ENCODE measurements around the gene VEZT. TPM values are rescaled to one million over a fixed set of nuclear protein-coding genes. Genes with fewer than 3 reads are reported as not detected.

The VEZT gene
- total RNA-seq, 1 experiment from 2014 or later = 46.4 TPM

DNA sequence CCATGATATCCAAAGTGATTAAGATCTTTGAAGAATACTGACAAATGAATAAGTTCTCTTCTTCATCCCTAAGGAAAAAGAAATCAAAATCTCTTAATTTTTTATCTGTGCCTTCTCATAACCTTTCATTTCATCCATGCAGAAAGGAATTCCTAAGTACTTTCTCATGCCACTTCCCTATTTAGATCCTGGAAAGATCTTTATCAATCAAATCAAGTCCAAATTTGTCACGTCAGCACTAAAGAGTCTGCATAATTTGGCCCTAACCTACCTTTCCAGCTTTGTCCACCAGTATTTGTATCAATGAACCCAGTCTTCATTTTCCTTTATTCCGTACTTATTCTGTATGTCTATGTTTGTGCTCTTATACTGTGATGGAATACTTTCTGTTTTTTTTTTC, 41.2 kb downstream of the VEZT start:
- no TSS peak for BruUV-seq (replicated peaks)
- DNase-seq (ENCODE audit: low read depth, low spot score) (no peak), ATAC-seq (no peak)
- intact Hi-C loops (cut with micrococcal nuclease) = no loop called here
- no peaks in the 10 kb centered on the region for H3K27me3 ChIP-seq (ENCODE audit: insufficient read depth, low read length)
- POLR2A ChIA-PET = no interaction called here
- no peaks in the 10 kb centered on the region for H4K20me1 ChIP-seq (ENCODE audit: insufficient read depth)
- no peaks in the 10 kb centered on the region for H3K9me2 ChIP-seq (ENCODE audit: insufficient read depth)
- TF ChIP-seq YY1 (IDR thresholded peaks at IDR 0.05; ENCODE audit: extremely low read depth, insufficient replicate concordance, low read depth, low read length) (no peak), FOSL1 (IDR thresholded peaks at IDR 0.05; ENCODE audit: low read depth) (no peak), JUND (IDR thresholded peaks at IDR 0.05) (no peak)
- no peaks in the 10 kb centered on the region for H3K4me1 ChIP-seq (ENCODE audit: control insufficient read depth in 1 of 2, insufficient read depth in 2 of 2, low read length in 2 of 2)
- peaks cover 11 to 13% of the 10 kb centered on the region in 2 experiments; a peak in 3 of 4 replicates for H3K36me3 ChIP-seq (ENCODE audit: control insufficient read depth in 1 of 2, insufficient read depth in 2 of 2, low read length in 2 of 2)
- H3K4me3 ChIP-seq (replicated peaks in 1 of 2; ENCODE audit: low read depth in 1 of 2, low read length in 2 of 2) = no peak overlapping the region
- H3K27ac ChIP-seq (ENCODE audit: low read depth, low read length) = no peak overlapping the region
- no peak overlapping the region for H2AFZ ChIP-seq (ENCODE audit: low read depth, low read length, poor library complexity, severe bottlenecking)
- RAD21 ChIA-PET (ENCODE audit: low non-redundant PET in 1 of 2, low total read pairs in 2 of 2, uncharacterized antibody in 2 of 2, unreplicated experiment in 2 of 2) = interaction anchor here in 1 of 2 experiments (1.0 kb wide), 1 partner anchor 41 kb away, joined by 4 read pairs; the partner anchor contains the start of genes FGD6 and VEZT
- CTCF ChIA-PET = no interaction called here
- H3K4me2 ChIP-seq (ENCODE audit: low read length) = no peak overlapping the region
- H3K9me3 ChIP-seq (ENCODE audit: control insufficient read depth in 1 of 2, insufficient read depth in 1 of 2, low read depth in 1 of 2, low read length in 2 of 2) = no peaks in the 10 kb centered on the region
- no peak overlapping the region for H3K9ac ChIP-seq (ENCODE audit: low read length)
- H3K79me2 ChIP-seq (ENCODE audit: insufficient read depth, low read length) = peaks cover 9% of the 10 kb centered on the region

DNA sequence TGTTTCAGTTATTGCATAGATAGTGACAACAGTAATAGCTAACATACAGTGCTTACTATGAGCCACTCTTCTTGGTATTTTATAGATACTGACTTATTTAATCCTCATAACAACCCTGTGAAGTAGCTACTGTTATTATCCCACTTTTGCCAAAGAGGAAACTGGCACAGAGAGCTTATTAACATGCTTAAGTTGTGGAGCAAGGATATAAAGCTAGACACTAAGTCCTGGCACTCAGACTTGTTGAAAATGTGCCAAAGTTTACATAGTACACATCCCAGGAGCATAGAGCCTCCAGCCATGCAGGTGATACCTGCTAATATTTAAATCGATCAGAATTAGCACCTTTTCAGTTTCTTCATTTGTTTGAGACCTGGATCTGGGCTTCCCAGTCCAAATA, 41.8 kb downstream of the VEZT start:
- no peaks in the 10 kb centered on the region for H3K9me2 ChIP-seq (ENCODE audit: insufficient read depth)
- H4K20me1 ChIP-seq (ENCODE audit: insufficient read depth) = no peaks in the 10 kb centered on the region
- no peak overlapping the region for H3K9ac ChIP-seq (ENCODE audit: low read length)
- CTCF ChIA-PET = no interaction called here
- H3K4me3 ChIP-seq (replicated peaks in 1 of 2; ENCODE audit: low read depth in 1 of 2, low read length in 2 of 2) = no peak overlapping the region
- H3K4me1 ChIP-seq (ENCODE audit: control insufficient read depth in 1 of 2, insufficient read depth in 2 of 2, low read length in 2 of 2) = no peaks in the 10 kb centered on the region
- H3K79me2 ChIP-seq (ENCODE audit: insufficient read depth, low read length) = peaks cover 9% of the 10 kb centered on the region
- TF ChIP-seq EZH2 (IDR thresholded peaks at IDR 0.05) (no peak), RAD21 (IDR thresholded peaks at IDR 0.05; ENCODE audit: low read depth) (no peak), TCF7L2 (IDR thresholded peaks at IDR 0.05; ENCODE audit: borderline replicate concordance, extremely low read depth, insufficient read depth, insufficient read length) (no peak), JUND (IDR thresholded peaks at IDR 0.05) (no peak), EGR1 (IDR thresholded peaks at IDR 0.05; ENCODE audit: low read depth) (no peak), POLR2AphosphoS5 (IDR thresholded peaks at IDR 0.05; ENCODE audit: low read depth, low read length) (no peak), POLR2A (IDR thresholded peaks at IDR 0.05; ENCODE audit: borderline replicate concordance, extremely low read depth, insufficient read depth, insufficient read length) (no peak), SRF (IDR thresholded peaks at IDR 0.05; ENCODE audit: low read depth) (no peak)
- TF ChIP-seq, protein P1, sequence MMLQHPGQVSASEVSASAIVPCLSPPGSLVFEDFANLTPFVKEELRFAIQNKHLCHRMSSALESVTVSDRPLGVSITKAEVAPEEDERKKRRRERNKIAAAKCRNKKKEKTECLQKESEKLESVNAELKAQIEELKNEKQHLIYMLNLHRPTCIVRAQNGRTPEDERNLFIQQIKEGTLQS (IDR thresholded peaks at IDR 0.05) = no peak
- TF ChIP-seq, protein P2, sequence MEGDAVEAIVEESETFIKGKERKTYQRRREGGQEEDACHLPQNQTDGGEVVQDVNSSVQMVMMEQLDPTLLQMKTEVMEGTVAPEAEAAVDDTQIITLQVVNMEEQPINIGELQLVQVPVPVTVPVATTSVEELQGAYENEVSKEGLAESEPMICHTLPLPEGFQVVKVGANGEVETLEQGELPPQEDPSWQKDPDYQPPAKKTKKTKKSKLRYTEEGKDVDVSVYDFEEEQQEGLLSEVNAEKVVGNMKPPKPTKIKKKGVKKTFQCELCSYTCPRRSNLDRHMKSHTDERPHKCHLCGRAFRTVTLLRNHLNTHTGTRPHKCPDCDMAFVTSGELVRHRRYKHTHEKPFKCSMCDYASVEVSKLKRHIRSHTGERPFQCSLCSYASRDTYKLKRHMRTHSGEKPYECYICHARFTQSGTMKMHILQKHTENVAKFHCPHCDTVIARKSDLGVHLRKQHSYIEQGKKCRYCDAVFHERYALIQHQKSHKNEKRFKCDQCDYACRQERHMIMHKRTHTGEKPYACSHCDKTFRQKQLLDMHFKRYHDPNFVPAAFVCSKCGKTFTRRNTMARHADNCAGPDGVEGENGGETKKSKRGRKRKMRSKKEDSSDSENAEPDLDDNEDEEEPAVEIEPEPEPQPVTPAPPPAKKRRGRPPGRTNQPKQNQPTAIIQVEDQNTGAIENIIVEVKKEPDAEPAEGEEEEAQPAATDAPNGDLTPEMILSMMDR (IDR thresholded peaks at IDR 0.05 in 2 of 3, conservative IDR thresholded peaks at IDR 0.05 in 1 of 3; ENCODE audit: borderline replicate concordance in 1 of 3, insufficient read depth in 1 of 3, low read depth in 2 of 3, low read length in 2 of 3) = no peak
- H3K4me2 ChIP-seq (ENCODE audit: low read length) = no peak overlapping the region
- intact Hi-C loops (cut with micrococcal nuclease) = no loop called here
- no peak for ATAC-seq
- no peak for DNase-seq (ENCODE audit: low read depth, low spot score)
- peaks cover 11 to 12% of the 10 kb centered on the region in 2 experiments; a peak in 3 of 4 replicates for H3K36me3 ChIP-seq (ENCODE audit: control insufficient read depth in 1 of 2, insufficient read depth in 2 of 2, low read length in 2 of 2)
- H3K27me3 ChIP-seq (ENCODE audit: insufficient read depth, low read length) = no peaks in the 10 kb centered on the region
- H3K9me3 ChIP-seq (ENCODE audit: control insufficient read depth in 1 of 2, insufficient read depth in 1 of 2, low read depth in 1 of 2, low read length in 2 of 2) = no peaks in the 10 kb centered on the region
- no peak overlapping the region for H2AFZ ChIP-seq (ENCODE audit: low read depth, low read length, poor library complexity, severe bottlenecking)
- RAD21 ChIA-PET (ENCODE audit: low non-redundant PET in 1 of 2, low total read pairs in 2 of 2, uncharacterized antibody in 2 of 2, unreplicated experiment in 2 of 2) = interaction anchor here in 1 of 2 experiments (1.0 kb wide), 1 partner anchor 42 kb away, joined by 4 read pairs; the partner anchor contains the start of genes FGD6 and VEZT
- no TSS peak for BruUV-seq (replicated peaks)
- POLR2A ChIA-PET = no interaction called here
- no peak overlapping the region for H3K27ac ChIP-seq (ENCODE audit: low read depth, low read length)

Measured in HCT116 (cell line).